NCI-H460 (cell line): ENCODE data around the gene CBS. TPM values are rescaled to one million over a fixed set of nuclear protein-coding genes. Genes with fewer than 3 reads are reported as not detected.
"Not testable (repeated sequence)": the region's sequence is repeated elsewhere in the genome, so short reads cannot be mapped to it uniquely, and the experiment has no call there.

Source experiments
- DNase-seq: peaks from one replicate; pipeline ENCODE4 v3.0.0-alpha.2; 2016; ENCODE audit warnings: low read depth; ENCODE audit errors: extremely low read depth
- total RNA-seq: library from RNA; depleted of rRNA; stranded (reverse); fragments of >200 nt; shearing (Covaris generic); gene quantifications from 2 replicates; pipeline ENCODE4 v1.2.3, GENCODE V29; 2014

CBS gene
- total RNA-seq, 1 experiment from 2014 or later: 44.9 TPM

- DNase-seq: no peak
Measured at GRCh38 chr21:43027846-43028731, 47.5 kb downstream of the CBS start.

GRCh38 chr21:43025636-43026180 is 49.9 kb downstream of the CBS start:
- no peak for DNase-seq

GRCh38 chr21:43024439-43025136 is 51.0 kb downstream of the CBS start:
- DNase-seq: no peak

- no peak for DNase-seq
Measured at GRCh38 chr21:43023175-43023574, 52.5 kb downstream of the CBS start.

DNA sequence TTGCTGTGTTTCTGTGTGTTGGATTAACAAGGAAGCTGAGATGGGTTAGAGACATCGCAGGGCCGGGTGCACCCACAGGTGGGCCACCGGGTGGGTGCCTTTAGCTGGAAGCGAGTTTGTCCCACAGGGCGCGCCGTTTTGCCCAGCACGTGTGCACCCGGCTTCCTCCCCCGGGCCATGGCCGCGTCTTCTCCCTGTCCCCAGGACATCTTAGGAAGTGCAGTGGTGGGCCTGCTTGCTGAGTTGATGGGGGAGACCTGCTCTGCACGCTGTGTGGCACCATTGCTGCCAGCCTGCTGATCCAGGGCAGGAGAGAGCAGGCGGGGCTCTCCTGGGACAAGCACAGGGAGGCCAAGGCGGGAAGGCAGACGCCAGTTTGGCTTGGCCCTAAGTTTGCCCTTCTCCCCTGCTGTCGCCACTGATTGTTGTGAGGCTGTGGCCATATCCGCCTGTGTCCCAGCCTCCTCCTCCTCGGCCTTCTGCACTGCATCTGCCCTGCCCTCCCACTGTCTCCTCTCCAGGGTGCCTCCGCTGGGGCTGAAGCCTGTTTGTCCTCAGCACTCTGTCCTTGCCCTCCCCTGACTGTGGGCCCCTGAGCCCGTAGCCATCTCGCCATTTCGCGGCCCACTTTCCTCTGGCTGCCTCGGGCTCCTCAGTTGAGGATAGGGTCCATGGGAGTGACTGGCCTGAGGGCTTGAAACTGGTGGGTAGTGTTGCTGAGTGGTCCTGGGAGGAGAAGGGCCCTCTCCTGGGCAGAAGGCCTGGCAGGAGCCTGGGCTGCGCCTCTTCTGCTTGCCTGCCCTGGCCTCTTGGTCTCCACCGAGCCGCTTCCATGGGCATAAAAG is 53.7 kb downstream of the CBS start:
- no peak for DNase-seq

GRCh38 chr21:43021191-43021590 is 54.4 kb downstream of the CBS start:
- DNase-seq: no peak

- DNase-seq: no peak
Measured at GRCh38 chr21:43020771-43021170, 54.9 kb downstream of the CBS start.

DNA sequence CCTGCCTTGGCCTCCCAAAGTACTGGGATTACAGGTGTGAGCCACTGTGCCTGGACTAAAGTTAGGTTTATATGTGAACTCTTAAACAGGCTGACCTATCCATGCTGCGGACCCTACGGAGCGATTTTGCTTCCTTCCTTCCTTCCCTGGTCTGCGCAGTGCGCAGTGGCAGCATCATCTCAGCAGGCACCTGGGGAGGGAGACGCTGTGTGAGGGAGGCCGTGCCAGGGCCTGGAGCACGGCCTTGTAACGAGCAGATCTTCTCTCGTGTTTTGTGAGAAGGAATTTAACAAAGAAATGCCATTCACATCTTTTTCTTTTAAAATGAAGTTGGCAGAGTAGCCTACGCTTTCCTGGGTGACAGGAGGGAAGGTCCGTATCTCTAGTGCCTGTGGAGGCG is 55.5 kb downstream of the CBS start:
- DNase-seq: no peak

DNA sequence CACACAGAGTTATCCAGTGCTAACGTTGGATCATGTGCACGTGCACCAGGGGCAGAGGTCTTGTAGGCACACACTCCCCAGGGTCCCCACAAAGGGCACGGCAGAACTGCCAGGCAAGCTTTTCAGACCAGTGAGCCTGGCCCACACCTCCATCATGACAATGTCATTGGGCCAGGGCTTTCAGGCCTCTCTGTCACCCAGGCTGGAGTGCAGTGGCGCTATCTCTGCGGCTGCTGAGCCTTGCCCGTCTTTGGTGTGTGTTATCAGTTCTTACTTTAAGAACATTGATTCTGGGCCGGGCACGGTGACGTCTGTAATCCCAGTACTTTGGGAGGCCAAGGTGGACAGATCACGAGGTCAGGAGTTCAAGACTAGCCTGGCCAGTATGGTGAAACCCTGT is 57.1 kb downstream of the CBS start:
- DNase-seq: no peak

DNA sequence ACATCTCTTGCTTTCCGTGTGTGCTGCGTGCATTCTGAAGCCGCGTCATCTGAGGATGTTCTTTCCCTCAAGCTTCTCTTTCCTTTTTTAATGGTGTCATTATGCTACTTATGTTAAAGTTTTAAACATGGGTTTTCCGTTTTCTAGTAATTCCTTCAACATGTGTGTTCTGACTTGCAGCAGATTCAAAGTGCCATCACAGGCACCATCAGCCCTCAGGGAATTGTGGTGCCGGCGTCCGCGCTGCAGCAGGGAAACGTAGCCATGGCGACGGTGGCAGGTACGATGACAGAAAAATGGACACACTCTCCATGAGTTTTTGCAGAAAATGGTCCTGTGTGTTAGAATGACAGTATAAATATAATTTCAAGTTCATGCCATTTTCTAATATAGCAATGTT is 58.9 kb downstream of the CBS start:
- DNase-seq: no peak

DNA sequence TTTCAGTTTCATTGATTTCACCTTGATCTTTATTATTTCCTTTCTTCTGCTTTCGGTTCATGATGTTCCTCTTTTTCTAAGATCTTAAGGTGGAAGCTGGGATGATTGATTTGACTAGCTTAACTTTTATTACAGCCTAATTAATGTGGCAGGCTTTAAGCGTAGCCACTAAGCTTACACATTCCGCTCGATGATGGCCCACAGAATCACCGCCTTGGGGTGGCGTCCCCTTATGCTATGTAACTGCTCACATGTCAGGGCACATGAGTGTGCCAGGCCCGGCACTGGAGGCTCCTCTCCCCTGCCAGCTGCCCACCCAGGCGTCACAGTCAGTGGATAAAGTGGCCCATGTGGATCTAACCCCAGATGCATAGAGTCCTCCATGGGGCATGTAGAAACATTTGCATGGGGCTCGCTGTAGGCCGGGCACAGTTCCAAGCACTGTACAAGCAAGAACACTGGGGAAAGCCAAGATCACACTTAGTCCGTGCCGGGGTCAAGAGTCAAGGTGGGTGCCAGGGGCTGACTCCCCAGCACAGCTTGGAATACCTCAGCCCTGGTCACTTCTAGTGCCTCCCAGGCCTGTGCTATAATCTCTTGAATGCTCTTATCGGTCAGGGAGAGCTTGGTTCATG is 59.6 kb downstream of the CBS start:
- DNase-seq: no peak

DNA sequence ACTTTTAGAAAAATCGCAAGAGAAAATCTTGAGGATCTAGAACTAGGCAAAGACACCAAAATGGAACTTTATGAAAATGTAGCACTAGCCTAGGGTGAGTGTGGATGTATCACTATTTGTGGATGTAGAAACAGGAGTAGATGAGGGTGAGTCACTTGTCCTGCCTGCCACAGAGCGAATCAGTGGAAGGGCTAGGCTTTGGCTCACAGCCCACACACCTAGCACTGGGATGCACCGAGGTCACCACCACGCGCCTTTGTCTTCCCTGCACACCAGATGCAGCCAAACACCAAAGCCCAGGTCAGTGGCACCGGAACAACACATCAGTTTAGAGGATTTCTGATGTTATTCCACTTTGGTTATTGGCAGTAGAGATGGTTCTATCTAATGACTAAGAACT is 63.0 kb downstream of the CBS start:
- DNase-seq: no peak

GRCh38 chr21:43006874-43007208 is 68.8 kb downstream of the CBS start:
- no peak for DNase-seq

DNA sequence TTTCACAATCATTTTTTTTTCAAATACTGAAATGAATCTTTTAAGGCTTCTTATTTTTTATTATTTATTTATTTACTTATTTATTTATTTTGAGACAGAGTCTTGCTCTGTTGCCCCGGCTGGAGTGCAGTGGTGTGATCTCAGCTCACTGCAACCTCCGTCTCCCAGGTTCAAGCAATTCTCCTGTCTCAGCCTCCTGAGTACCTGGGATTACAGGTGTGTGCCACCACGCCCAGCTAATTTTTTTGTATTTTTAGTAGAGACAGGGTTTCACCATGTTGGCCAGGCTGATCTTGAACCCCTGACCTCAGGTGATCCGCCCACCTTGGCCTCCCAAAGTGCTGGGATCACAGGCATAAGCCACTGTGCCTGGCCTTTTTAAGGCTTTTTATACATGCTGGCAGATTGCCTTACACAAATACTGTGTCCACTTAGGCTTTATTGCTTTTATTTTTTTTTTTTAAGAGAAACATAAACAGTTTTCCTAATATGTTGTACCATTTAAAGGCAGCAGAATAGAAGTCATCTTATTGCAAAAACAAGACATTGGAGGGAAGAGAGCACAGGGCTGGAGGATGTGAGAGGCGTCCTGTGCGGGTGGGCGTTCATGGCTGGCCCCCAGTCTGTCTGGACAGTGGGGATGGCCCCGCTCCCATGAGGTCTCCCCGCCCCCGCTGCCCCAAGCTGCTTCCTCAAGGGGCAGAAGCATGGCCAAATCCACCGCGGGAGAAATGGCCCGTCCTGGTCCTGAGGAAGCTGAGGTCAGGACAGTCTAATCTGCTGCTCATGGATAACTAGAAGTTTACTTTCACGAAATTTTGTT is 69.4 kb downstream of the CBS start:
- DNase-seq: not testable (repeated sequence)

GRCh38 chr21:43005635-43006034 is 70.0 kb downstream of the CBS start:
- no peak for DNase-seq

DNA sequence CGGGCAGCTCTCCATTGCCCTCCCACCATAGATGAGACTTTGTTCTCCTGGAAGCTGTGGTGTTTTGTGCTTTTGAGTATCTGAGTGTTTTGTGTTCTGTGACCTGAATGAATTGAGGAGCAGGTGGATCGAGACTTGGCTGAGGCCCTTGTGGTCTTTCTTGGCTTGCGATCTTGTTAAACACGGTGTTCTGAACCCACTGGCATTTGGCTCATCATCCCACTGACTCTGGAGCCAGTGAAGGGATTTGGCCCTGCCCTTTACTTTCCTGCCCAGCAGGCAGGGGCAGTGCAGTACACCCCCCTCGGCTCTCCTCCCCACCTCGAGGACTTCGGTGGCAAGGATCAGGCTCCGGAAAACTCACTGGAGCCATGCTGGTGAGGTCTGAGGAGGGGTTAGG is 70.7 kb downstream of the CBS start:
- DNase-seq: no peak
